ENCODE data around the gene BMPR1B.

Gene BMPR1B

GRCh38 chr4:94954251-94954650, 196.5 kb downstream of the BMPR1B start:
- DNase-seq (ENCODE audit: low read depth in 2 of 3, low spot score in 1 of 3) = no peak

DNA sequence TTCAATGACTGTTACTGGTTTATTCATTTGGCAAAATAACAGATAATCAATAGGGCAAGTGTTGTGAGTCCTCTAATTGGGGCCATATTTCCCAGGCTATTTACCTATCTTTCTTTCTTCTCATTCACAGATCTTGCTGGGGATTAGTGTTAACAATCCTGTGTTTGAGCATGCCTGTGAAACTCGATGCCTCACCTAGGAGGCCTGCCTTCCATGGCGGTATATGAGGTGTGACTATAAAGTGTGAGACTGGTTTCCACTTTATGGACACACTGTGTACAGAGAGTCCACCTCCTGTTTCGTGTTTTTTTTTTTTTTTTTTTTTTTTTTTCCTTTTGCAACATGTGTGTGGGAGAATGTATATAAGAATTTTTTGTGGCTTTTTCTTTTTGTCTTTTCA, 199.3 kb downstream of the BMPR1B start:
- no peak for DNase-seq (ENCODE audit: low read depth in 2 of 3, low spot score in 1 of 3)

DNA sequence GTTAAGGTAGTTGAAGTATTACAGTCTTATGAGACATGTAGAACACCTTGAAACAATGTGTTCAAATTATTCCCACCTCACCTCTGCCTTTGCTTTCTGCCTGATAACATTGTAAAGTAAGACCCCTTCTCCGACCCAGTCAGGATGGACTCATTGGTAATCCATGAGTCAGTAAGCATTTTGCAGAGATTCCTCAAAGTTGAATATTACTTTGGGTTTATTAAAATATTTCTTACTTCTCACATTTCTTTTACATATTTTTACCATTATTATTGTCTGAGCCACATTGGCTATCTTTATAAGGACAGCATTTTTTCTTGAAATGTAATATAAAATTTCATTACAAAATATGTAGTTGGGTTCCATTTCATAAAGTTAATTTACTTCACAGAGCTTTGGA, 201.6 kb downstream of the BMPR1B start:
- DNase-seq (ENCODE audit: low read depth in 2 of 3, low spot score in 1 of 3) = no peak

GRCh38 chr4:94960708-94961107, 203.0 kb downstream of the BMPR1B start:
- no peak for DNase-seq (ENCODE audit: low read depth in 2 of 3, low spot score in 1 of 3)

DNA sequence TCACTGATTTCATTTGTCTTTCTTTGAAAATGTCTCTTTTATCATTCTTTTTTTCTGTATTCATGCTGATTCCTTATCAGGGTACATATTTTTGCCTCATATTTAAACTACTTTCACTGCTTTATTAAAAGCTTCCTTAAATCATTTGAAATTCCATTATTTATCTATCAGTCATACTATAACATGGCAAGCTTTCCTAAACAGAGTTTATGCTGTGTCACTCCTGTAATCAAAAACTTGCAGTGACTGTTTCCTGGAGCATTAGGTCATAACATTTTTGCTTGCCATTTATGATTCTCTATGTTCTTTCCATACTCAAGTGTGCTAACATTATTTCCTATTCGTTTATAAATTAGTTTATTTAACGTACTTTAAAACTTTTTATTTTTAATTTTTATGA, 203.7 kb downstream of the BMPR1B start:
- DNase-seq (ENCODE audit: low read depth in 2 of 3, low spot score in 1 of 3) = no peak

DNA sequence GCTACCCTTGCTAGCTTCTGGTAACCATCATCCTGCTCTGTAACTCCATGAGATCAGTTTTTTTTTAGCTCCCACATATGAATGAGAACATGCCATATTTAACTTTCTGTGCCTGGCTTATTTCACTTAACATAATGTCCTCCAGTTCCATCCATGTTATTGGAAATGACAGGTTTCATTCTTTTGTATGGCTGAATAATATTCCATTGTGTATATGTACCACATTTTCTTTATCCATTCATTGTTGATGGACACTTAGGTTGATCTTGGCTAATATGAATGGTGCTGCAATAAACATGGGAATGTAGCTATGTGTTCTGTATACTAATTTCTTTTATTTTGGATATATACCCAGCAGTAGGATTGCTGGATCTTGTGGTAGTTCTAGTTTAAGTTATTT, 204.7 kb downstream of the BMPR1B start:
- DNase-seq (ENCODE audit: low read depth in 2 of 3, low spot score in 1 of 3) = no peak

DNA sequence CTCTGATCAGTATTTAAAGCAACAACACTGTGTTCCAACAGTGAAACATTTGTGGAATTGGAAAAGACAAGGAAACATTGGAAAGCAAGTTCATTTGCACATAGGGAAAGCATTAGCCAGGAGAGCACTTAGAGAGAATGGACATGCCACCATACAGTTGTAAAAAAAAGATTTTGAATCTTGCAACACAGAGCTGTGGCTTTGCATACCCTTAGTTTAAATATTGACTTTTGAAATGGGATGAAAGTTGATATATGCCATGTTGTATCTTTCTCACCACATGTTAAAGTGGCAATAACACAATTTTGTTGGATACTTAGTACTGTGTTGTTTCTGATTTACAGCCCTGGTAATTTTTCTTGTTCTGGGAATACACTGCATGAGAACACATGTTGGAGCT, 208.1 kb downstream of the BMPR1B start:
- no peak for DNase-seq (ENCODE audit: low read depth in 2 of 3, low spot score in 1 of 3)

DNA sequence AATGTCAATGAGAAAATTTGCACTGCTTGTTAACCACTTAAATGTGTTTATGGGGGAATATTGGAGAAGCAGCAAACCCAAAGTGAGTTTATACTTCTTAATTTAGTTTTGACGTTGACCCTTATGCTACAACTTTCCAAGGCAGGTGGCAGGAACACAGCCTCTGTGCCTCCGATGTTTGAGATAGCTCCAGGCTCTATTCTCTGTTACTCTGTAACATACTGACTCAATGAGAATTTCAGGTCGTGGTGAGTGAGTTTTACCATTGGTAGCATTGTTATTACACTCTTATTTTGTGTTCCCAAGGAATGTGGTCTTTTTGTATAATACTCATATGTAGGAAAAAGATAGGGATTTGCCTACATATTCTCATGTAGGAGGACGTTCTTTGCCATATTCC, 210.7 kb downstream of the BMPR1B start:
- DNase-seq (ENCODE audit: low read depth in 2 of 3, low spot score in 1 of 3) = no peak

DNA sequence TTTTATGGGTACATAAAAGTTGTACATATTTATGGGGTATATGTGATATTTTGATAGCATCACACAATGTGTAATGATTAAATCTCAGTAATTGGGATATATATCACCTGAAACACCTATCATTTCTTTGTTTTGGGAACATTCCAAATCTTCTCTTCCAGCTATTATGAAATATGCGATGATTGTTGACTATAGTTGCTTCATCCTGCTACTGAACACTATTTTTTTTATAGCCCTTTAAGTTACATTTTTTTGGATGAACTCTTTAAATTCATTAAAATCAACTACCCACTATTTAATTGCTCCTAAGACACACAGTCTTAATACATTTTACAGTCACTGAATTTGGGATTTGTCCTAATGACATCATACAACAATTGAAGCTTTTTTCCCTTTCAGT, 212.9 kb downstream of the BMPR1B start:
- DNase-seq (ENCODE audit: low read depth in 2 of 3, low spot score in 1 of 3) = no peak

DNA sequence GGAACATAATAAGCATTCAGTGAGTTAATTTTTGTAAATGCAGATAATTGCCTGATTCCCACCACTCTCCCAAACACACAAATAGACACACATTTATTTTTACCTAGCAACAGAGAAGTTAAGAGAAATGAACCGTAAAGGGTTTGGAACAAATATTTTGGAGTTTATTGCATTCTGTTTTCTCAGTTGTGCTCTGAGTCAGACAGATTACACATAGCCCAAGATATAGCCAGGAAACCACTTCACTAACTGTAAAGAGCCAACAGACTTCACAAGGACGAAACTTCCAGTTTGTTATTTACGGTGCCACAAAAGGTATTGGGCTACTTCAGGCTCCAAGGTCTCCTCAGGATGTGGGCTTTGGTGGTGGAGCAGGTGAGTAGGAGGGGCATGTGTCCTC, 217.0 kb downstream of the BMPR1B start:
- no peak for DNase-seq (ENCODE audit: low read depth in 2 of 3, low spot score in 1 of 3)

DNA sequence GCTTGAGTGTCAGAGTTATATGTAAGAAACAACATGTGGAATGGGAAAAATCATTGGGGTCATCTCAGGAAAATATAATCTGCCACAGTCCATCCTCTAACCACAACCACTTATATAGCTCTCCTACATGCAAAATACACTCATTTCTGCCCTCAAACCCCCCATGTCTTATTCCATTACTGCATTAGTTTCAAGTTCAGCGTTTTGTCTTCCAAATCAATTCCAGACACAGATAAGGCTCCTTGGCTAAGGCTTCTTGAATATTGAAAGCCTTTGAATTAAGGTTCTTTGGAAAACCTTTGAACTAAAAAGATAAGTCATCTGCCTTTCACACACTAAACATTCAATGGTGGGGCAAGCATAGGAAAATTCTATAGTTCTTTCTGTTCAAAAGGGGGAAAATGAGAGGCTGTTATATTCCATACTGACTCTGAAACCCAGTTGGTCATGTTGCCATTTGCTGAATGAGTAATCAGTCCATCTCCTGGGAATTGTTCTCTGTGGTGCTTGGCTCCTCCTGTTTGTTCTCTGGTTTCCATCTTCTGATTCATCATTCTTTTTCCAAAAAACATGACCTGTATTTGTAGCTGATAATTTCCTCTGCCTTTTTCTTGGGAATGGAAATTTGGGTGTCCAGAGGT, 218.7 kb downstream of the BMPR1B start:
- no peak for DNase-seq (ENCODE audit: low read depth in 2 of 3, low spot score in 1 of 3)

- no peak for DNase-seq (ENCODE audit: low read depth in 2 of 3, low spot score in 1 of 3)
Measured at GRCh38 chr4:94978904-94979303, 221.1 kb downstream of the BMPR1B start.

DNA sequence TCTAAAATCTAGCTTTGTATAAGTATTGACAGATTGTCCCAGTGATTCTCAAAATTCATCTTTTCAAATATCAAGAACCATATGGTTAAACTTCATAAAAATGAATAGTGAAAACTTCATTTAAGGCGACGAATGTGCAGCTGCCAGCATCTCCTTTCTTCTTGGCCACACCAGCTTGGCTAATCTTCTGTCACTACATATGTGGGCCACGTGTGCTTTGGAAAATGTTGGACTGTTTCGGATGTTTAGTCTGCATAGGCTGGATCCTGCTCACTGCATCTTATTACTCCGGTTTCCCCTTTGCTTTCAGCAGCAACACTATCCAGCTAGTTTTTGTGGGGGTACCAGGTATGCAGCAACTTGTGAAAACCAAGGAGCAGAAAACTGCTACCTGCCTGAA, 221.9 kb downstream of the BMPR1B start:
- no peak for DNase-seq (ENCODE audit: low read depth in 2 of 3, low spot score in 1 of 3)

DNA sequence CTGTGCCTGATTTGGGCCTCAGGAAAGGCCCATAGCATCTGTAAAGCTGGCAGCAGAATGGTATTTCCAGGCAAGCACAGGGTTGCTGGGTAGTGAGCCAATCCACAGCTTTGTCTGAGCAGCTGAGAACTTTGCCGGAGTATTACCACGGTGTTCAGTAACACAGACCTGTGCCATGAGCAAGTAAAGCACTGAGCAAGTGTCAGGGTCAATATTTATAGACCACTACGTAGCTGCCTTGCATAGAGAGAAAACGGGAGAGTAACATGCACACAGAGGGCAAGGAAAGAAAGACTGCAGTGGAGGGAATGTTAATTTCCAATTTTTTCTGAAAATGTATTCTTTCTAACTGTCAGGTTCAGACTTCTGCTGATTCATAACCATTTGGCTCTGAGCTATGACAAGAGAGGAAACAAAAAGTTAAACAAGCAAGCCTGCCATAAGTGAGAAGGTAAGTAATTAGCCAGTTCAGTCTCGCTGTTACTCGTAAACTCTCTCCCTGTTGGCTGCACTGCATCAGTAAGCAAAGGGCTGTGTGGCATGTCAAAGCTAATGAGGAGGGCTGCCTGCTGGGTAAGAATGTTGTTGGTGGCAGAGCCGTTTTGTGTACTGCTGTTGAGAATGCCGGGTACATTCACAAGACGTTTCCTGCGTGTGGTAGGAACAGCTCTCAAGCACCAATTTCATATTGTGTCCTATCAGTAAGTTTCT, 238.1 kb downstream of the BMPR1B start:
- DNase-seq (ENCODE audit: low read depth in 2 of 3, low spot score in 1 of 3) = no peak

DNA sequence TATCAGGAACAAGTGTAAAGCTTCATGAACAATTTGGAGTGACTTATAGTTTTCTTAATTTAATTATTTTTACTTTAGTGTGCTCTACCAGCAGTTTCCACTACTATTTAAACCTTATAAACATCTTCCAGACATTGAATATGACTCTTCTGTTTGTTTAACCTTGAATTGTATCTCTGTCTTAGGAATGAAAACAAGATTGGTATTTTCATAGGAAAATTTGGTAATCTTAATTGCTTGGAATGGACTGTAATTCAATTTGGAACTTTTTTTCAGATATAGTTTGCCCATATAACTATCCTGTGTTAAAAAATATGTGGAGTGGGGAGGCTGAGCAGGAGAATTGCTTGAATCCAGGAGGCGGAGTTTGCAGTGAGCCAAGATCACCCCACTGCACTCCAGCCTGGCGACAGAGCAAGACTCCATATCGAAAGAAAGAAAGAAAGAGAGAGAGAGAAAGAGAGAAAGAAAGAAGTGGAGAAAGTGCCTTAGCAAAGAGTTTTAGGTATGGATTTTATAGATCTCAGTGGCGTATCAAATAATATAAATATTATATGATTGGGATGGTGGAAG, 242.4 kb downstream of the BMPR1B start:
- DNase-seq (ENCODE audit: low read depth in 2 of 3, low spot score in 1 of 3) = no peak

GRCh38 chr4:95004912-95005311, 247.2 kb downstream of the BMPR1B start:
- DNase-seq (ENCODE audit: low read depth in 2 of 3, low spot score in 1 of 3) = no peak

GRCh38 chr4:95007998-95008397, 250.2 kb downstream of the BMPR1B start:
- no peak for DNase-seq (ENCODE audit: low read depth in 2 of 3, low spot score in 1 of 3)

DNA sequence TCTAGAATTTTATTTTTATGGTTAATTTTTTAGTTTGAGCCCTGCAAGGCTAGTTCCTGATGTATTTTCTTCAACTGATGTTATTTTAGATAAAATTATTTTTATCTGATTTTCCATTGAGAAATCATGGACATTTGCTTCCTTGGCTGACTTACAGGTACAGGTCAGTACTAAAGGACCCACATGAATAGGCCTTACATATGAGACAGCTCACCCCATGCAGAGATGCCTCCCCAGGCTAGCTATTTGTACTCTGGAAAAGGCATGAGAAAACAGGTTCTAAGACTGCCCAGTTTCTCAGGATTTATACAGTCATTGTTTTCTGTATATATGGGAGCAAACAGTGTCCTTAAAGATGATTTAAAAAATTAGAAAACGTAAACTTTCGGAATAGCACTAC, 255.5 kb downstream of the BMPR1B start:
- no peak for DNase-seq (ENCODE audit: low read depth in 2 of 3, low spot score in 1 of 3)

DNA sequence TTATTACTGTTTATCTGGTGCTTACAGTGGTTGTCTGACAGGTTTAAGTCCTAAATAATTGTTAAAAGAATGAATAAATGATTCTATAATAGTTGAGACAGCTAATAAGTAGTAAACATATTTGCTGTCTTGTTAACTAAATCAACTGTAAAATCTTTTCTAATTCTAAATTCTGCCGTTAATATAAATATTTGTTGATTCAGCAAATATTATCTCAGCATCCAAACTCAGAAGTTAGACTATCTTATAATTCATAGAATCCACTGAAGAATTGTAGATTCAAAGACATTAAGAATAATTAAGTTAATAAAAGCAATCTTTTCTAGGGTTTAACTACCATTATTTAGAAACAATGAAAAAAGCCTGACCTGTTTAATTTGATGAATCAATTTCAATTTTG, 256.3 kb downstream of the BMPR1B start:
- no peak for DNase-seq (ENCODE audit: low read depth in 2 of 3, low spot score in 1 of 3)

DNA sequence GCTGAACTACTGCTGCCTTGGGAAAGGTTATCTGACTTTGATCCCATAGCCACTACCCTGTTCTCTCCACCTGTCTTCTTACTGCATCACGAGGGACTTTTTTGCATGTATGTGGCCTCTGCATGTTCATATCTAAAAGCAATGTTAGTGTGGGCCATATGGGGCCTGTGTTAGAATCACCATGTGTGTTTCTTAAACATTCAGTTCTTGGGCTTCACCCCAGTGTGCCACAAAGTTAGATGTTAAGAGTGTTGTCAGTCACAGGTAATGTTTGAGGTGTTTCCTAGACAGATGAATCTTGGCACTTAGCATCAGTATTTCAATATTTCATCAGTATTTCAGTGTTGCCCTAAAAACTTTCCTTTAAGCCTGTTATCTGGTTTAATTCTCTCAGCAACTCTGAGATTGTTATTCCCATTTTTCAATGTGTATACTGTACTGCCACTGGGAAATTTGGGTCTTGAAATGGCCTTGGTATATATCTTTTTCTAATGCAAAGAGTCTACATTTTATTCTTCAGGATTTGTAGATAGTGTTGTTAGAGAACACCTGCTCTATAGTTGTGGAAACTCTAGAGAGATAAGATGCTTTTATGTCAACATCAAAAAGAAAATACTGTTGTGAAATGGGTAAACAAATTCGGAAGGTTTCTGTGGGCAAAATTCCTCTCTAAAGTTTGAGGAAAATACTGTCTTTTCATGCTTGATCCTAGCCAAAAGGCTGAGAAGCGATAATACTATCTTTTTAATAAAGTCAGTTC, 259.7 kb downstream of the BMPR1B start:
- no peak for DNase-seq (ENCODE audit: low read depth in 2 of 3, low spot score in 1 of 3)

GRCh38 chr4:95018785-95019184, 261.0 kb downstream of the BMPR1B start:
- DNase-seq (ENCODE audit: low read depth in 2 of 3, low spot score in 1 of 3) = no peak

- DNase-seq (ENCODE audit: low read depth in 2 of 3, low spot score in 1 of 3) = no peak
Measured at GRCh38 chr4:95020521-95020920, 262.8 kb downstream of the BMPR1B start.

Data from stimulated activated CD4-positive, alpha-beta T cell treated with anti-CD3 and anti-CD28 coated beads, Interleukin-12 subunit alpha, Interleukin-12 subunit beta, amount 100 ng/mL, for 48 hours (primary cell).